ENCODE data around the gene PLEKHA7. TPM values are rescaled to one million over a fixed set of nuclear protein-coding genes. Genes with fewer than 3 reads are reported as not detected.

Gene PLEKHA7
- total and polyA plus RNA-seq, 2 of the 4 experiments (the other 2 are of a cell fraction): 0.12 TPM; not detected in 1

DNA sequence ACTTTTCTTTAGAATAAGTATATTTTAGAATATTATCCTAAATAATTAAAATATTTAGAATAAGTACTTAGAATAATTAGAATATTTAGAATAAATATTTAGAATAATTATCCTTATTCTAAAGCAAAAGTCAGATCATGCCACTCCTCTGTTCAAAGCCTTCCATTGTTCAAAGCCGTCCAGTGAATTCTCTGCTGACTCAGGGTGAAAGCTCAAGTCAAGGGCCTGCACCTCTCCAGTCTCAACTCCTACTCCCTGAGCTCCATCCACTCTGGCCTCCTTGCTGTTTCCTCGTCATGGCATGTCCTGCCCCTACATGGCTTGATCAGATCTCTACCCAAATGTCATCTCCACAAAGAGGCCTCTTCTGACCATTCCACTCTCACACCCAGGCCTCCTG is 30.0 kb downstream of the PLEKHA7 start:
- ChIA-PET POLR2A (ENCODE audit: unreplicated experiment) (no interaction called here), CTCF (no interaction called here)
- intact Hi-C loops (cut with micrococcal nuclease): no loop called here
- H3K4ac ChIP-seq (ENCODE audit: low read depth, low read length): no peak overlapping the region
- ATAC-seq (ENCODE audit: low read depth) (no peak), DNase-seq (no peak)
- dilution Hi-C loops (cut with HindIII; ENCODE audit: low sequenced_read_pairs, unreplicated experiment): no loop called here
- no peak overlapping the region for H3K18ac ChIP-seq (ENCODE audit: low read depth, low read length)
- no peak overlapping the region for H2BK120ac ChIP-seq (ENCODE audit: low read depth, low read length)
- BruUV-seq (replicated peaks): no TSS peak
- H2BK15ac ChIP-seq (ENCODE audit: low read depth, low read length): no peak overlapping the region
- 45% methylated on average over 1 of the region's 2 CpGs; no CpG with 5 or more reads in 1 of the 2 experiments for WGBS, 2 experiments (ENCODE audit: extremely low coverage in 2 of 2, insufficient read length in 1 of 2)
- no peak overlapping the region for H2BK5ac ChIP-seq (ENCODE audit: low read depth, low read length, poor library complexity, severe bottlenecking)
- H3K56ac ChIP-seq (ENCODE audit: extremely low read depth, insufficient read depth, low read length): no peak overlapping the region
- no peaks in the 10 kb centered on the region for H3K9me1 ChIP-seq (ENCODE audit: insufficient read depth, low read length)
- no peak overlapping the region for H3K27ac ChIP-seq (ENCODE audit: insufficient read depth, low read length)
- no peaks in the 10 kb centered on the region for H3K4me1 ChIP-seq (ENCODE audit: control insufficient read depth, insufficient read depth, low read length)
- no peaks in the 10 kb centered on the region for H3K79me1 ChIP-seq (ENCODE audit: low read depth in 1 of 2, low read length in 2 of 2)
- no peak overlapping the region for H2BK20ac ChIP-seq (ENCODE audit: low read depth, low read length)
- no peaks in the 10 kb centered on the region for H3K9me3 ChIP-seq (ENCODE audit: control insufficient read depth, insufficient read depth, low read length)
- H3K27me3 ChIP-seq (ENCODE audit: control insufficient read depth, insufficient read depth, low read length): peaks cover 2% of the 10 kb centered on the region
- H2AFZ ChIP-seq (replicated peaks; ENCODE audit: low read length, poor library complexity): no peak overlapping the region
- no peak overlapping the region for H3K23ac ChIP-seq (ENCODE audit: low read depth, low read length)
- no peak overlapping the region for H3K14ac ChIP-seq (replicated peaks; ENCODE audit: low read depth, low read length)
- in situ Hi-C loops (cut with MboI; ENCODE audit: low sequenced_read_pairs): no loop called here
- no peak overlapping the region for H4K8ac ChIP-seq (ENCODE audit: low read depth in 2 of 2, low read length in 2 of 2)
- no peaks in the 10 kb centered on the region for H3K36me3 ChIP-seq (ENCODE audit: control insufficient read depth, insufficient read depth, low read length)
- H4K20me1 ChIP-seq (ENCODE audit: insufficient read depth, low read length): no peaks in the 10 kb centered on the region
- TF ChIP-seq RCOR1 (IDR thresholded peaks at IDR 0.05; ENCODE audit: insufficient replicate concordance, low read length): no peak
- no peak for TF ChIP-seq MAFK (IDR thresholded peaks at IDR 0.05; ENCODE audit: low read depth, low read length)
- TF ChIP-seq CEBPB (IDR thresholded peaks at IDR 0.05; ENCODE audit: low read depth, low read length): no peak
- TF ChIP-seq, protein P1, sequence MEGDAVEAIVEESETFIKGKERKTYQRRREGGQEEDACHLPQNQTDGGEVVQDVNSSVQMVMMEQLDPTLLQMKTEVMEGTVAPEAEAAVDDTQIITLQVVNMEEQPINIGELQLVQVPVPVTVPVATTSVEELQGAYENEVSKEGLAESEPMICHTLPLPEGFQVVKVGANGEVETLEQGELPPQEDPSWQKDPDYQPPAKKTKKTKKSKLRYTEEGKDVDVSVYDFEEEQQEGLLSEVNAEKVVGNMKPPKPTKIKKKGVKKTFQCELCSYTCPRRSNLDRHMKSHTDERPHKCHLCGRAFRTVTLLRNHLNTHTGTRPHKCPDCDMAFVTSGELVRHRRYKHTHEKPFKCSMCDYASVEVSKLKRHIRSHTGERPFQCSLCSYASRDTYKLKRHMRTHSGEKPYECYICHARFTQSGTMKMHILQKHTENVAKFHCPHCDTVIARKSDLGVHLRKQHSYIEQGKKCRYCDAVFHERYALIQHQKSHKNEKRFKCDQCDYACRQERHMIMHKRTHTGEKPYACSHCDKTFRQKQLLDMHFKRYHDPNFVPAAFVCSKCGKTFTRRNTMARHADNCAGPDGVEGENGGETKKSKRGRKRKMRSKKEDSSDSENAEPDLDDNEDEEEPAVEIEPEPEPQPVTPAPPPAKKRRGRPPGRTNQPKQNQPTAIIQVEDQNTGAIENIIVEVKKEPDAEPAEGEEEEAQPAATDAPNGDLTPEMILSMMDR (conservative IDR thresholded peaks at IDR 0.05; ENCODE audit: low read depth, low read length): no peak
- no peak for TF ChIP-seq RAD21 (IDR thresholded peaks at IDR 0.05; ENCODE audit: low read length)
- TF ChIP-seq CHD1 (IDR thresholded peaks at IDR 0.05; ENCODE audit: low read depth, low read length): no peak
- TF ChIP-seq, protein P2, sequence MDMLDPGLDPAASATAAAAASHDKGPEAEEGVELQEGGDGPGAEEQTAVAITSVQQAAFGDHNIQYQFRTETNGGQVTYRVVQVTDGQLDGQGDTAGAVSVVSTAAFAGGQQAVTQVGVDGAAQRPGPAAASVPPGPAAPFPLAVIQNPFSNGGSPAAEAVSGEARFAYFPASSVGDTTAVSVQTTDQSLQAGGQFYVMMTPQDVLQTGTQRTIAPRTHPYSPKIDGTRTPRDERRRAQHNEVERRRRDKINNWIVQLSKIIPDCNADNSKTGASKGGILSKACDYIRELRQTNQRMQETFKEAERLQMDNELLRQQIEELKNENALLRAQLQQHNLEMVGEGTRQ (IDR thresholded peaks at IDR 0.05; ENCODE audit: low read depth, low read length): no peak
- no peak for TF ChIP-seq POLR2A (IDR thresholded peaks at IDR 0.05; ENCODE audit: low read depth, low read length)
- TF ChIP-seq MAZ (IDR thresholded peaks at IDR 0.05; ENCODE audit: borderline replicate concordance, low read depth, low read length): no peak
- no peak overlapping the region for H4K91ac ChIP-seq (ENCODE audit: insufficient read depth, low read depth, low read length)
- no peak overlapping the region for H3K9ac ChIP-seq (ENCODE audit: low read depth, low read length)
- H2AK9ac ChIP-seq (replicated peaks; ENCODE audit: low read depth, low read length, poor library complexity): no peak overlapping the region
- no peak overlapping the region for H2AK5ac ChIP-seq (ENCODE audit: low read depth, low read length)
- H3K4me2 ChIP-seq (ENCODE audit: low read depth, low read length): no peak overlapping the region
- no peak overlapping the region for H3K4me3 ChIP-seq (ENCODE audit: insufficient read depth, low read depth, low read length)
- H4K5ac ChIP-seq (ENCODE audit: low read depth, low read length): no peak overlapping the region
